Ovary (tissue), 3 donors: ENCODE results near the gene TRIM26.

ENCODE experiments used
- POLR2A ChIP-seq: fragments of 450-650 bp; IDR thresholded peaks from one replicate; pipeline ENCODE4 v1.6.1; 2017; ENCODE audit warnings: antibody characterized with exemption, mild to moderate bottlenecking, moderate library complexity
- TF ChIP-seq, protein P1 (sequence below), 3 donors: fragments of 450-650 bp in 2 of 3; fragments of 200-600 bp in 1 of 3; IDR thresholded peaks; one replicate each; pipeline versions ENCODE4 v1.5.1 to v1.8.0; 2016 to 2022; ENCODE audit warnings: antibody characterized with exemption in 3 of 3, mild to moderate bottlenecking in 1 of 3
- donor health status: DM: no; HTN: no; CAD: no.

DNA sequence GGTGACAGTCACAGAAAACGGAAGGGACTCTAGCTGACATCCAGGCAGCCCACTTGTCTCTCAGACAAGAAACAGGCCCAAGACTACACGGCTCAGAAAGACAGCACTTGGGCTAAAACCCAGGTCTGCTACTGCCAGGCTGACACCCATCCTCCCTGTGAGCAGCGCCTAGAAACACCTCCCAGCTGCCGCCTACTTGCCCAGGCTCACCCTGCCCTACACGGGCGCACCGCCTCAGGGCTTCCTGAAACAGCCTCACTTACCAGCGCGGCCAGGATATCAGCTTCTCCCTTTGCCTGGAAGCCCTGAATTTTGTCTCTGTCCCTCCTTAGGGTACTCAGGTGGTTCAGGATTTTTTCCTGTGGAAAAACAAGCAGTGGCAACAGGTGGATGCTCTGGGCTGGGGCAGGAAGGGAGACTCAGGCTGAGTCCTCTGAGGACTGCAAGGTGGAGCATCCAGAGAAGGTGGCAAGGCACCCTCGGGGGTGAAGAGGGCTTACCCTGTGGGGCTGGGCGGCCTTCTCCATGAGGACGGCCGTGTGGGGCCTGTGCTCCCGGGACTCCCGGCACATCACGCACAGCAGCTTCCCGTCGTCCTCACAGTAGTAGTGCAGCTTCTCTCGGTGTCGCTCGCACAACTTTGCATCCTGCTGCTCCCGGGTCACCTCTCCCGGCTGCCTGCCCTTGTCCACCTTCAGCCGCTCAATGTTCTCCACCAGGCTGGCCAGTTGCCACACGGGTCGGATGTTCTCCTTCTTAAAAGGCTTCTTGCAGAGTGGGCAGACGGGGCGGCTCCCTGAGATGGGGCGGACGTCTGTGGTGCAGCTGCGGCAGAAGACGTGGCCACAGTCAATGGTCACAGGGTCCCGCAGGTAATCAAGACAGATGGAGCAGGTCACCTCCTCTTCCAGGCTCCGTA is 14.8 kb downstream of the TRIM26 start:
- TF ChIP-seq POLR2A, result no peak
- TF ChIP-seq, protein P1, sequence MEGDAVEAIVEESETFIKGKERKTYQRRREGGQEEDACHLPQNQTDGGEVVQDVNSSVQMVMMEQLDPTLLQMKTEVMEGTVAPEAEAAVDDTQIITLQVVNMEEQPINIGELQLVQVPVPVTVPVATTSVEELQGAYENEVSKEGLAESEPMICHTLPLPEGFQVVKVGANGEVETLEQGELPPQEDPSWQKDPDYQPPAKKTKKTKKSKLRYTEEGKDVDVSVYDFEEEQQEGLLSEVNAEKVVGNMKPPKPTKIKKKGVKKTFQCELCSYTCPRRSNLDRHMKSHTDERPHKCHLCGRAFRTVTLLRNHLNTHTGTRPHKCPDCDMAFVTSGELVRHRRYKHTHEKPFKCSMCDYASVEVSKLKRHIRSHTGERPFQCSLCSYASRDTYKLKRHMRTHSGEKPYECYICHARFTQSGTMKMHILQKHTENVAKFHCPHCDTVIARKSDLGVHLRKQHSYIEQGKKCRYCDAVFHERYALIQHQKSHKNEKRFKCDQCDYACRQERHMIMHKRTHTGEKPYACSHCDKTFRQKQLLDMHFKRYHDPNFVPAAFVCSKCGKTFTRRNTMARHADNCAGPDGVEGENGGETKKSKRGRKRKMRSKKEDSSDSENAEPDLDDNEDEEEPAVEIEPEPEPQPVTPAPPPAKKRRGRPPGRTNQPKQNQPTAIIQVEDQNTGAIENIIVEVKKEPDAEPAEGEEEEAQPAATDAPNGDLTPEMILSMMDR (IDR thresholded peaks at IDR 0.05), result no peak
